GM23248 (cell line): ENCODE measurements around the gene NUBP2.

Experiments
- EZH2 ChIP-seq: fragments of 200-600 bp; sonication (generic); IDR thresholded peaks from 2 replicates; pipeline ENCODE4 v1.6.1; 2018; ENCODE audit warnings: antibody characterized with exemption, mild to moderate bottlenecking; ENCODE audit not compliant: insufficient read depth, poor library complexity, severe bottlenecking
- EZH2phosphoT487 ChIP-seq: fragments of 200-600 bp; sonication (generic); IDR thresholded peaks from 2 replicates; pipeline ENCODE4 v1.6.1; 2018; ENCODE audit warnings: antibody characterized with exemption, moderate library complexity, mild to moderate bottlenecking, low read depth; ENCODE audit not compliant: insufficient read depth

GRCh38 chr16:1751946-1752345, 30.8 kb upstream of the NUBP2 start:
- TF ChIP-seq EZH2phosphoT487 (no peak), EZH2 (no peak)
